ENCODE measurements around the gene RNF223. TPM values are rescaled to one million over a fixed set of nuclear protein-coding genes. Genes with fewer than 3 reads are reported as not detected.

RNF223 gene
- total and polyA plus RNA-seq, 2 of the 13 experiments (the other 11 are each of a cell fraction or from before 2014, with no cell fraction given): 0.03 TPM; not detected in 1

DNA sequence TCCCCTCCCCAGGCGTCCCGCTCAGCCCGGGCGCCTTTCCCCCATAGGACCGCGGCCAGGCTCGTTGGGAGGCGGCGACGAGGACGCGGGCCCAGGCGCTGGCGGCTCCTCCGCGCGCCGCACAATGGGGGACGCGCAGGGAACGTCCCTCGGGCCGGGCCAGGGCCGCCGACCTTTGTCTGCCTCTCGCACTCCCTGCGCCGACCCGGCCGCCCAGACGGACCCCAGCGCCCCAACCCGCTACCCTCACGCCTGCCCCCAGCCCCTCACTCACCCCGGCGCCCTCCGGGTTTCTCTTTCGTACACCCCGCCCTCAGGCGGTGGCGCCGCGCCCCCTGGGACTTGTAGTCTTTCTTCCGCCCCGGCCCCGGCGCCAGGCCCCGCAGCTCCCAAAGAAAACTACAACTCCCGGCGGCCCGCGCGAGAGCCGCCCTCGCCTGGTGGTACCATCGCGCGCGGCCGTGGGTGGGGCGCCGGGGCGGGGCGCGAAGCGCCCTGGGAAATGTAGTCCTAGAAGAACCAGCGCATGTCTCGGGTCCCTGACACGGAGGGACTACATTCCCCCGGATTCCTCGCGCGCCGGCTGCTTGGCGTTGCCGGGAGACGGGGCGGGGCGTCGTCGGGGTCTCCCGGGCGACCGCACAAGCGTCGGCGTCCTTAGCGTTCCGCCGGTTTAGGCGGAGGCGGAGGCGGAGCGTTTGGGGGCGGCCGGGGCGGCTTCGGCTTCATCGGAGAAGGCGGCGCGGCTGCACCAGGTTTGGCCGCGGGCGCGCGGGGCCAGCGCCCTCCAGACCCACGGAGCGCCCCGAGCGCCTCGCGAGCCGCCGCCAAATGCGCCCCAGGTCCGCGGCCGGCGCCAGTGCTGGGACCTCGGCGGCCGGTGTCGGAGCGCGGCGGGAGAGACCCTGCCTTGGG is 41.9 kb upstream of the RNF223 start, which contains the start of gene C1orf159 (continued):
- TF ChIP-seq BORCS8-MEF2B (CRISPR knock-in tag; IDR thresholded peaks at IDR 0.05) (no peak; the same call in 1 of the 2 replicates), ZNF510 (CRISPR knock-in tag; IDR thresholded peaks at IDR 0.05; ENCODE audit: low read depth) (no peak), PPARG (CRISPR knock-in tag; conservative IDR thresholded peaks at IDR 0.05) (0 out of 2 replicates have a peak, but pooled peaks have one; percentile 34), CEBPG (CRISPR knock-in tag; IDR thresholded peaks at IDR 0.05) (no peak), HIVEP1 (CRISPR knock-in tag; IDR thresholded peaks at IDR 0.05) (no peak), TAF1 (CRISPR knock-in tag; IDR thresholded peaks at IDR 0.05) (no peak), ZNF496 (CRISPR knock-in tag; IDR thresholded peaks at IDR 0.05; ENCODE audit: insufficient replicate concordance) (no peak), TRIM24 (CRISPR knock-in tag; IDR thresholded peaks at IDR 0.05) (no peak), ZNF367 (CRISPR knock-in tag; IDR thresholded peaks at IDR 0.05; ENCODE audit: borderline replicate concordance) (no peak), KDM5B (CRISPR knock-in tag; IDR thresholded peaks at IDR 0.05; ENCODE audit: borderline replicate concordance) (peak; percentile 52; the same call in 1 of the 2 replicates), EHMT2 (IDR thresholded peaks at IDR 0.05; ENCODE audit: borderline replicate concordance, low read depth, low read length) (no peak), ATF7 (IDR thresholded peaks at IDR 0.05) (no peak), ATF7 (CRISPR knock-in tag; IDR thresholded peaks at IDR 0.05) (no peak), ZBTB1 (CRISPR knock-in tag; IDR thresholded peaks at IDR 0.05; ENCODE audit: borderline replicate concordance) (no peak), ZNF839 (CRISPR knock-in tag; IDR thresholded peaks at IDR 0.05; ENCODE audit: borderline replicate concordance) (no peak), KMT2A (CRISPR knock-in tag; IDR thresholded peaks at IDR 0.05) (no peak), ZNF225 (CRISPR knock-in tag; IDR thresholded peaks at IDR 0.05) (no peak)
- TF ChIP-seq, protein P1, sequence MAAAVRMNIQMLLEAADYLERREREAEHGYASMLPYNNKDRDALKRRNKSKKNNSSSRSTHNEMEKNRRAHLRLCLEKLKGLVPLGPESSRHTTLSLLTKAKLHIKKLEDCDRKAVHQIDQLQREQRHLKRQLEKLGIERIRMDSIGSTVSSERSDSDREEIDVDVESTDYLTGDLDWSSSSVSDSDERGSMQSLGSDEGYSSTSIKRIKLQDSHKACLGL (CRISPR knock-in tag; IDR thresholded peaks at IDR 0.05): no peak
- TF ChIP-seq, protein P2, sequence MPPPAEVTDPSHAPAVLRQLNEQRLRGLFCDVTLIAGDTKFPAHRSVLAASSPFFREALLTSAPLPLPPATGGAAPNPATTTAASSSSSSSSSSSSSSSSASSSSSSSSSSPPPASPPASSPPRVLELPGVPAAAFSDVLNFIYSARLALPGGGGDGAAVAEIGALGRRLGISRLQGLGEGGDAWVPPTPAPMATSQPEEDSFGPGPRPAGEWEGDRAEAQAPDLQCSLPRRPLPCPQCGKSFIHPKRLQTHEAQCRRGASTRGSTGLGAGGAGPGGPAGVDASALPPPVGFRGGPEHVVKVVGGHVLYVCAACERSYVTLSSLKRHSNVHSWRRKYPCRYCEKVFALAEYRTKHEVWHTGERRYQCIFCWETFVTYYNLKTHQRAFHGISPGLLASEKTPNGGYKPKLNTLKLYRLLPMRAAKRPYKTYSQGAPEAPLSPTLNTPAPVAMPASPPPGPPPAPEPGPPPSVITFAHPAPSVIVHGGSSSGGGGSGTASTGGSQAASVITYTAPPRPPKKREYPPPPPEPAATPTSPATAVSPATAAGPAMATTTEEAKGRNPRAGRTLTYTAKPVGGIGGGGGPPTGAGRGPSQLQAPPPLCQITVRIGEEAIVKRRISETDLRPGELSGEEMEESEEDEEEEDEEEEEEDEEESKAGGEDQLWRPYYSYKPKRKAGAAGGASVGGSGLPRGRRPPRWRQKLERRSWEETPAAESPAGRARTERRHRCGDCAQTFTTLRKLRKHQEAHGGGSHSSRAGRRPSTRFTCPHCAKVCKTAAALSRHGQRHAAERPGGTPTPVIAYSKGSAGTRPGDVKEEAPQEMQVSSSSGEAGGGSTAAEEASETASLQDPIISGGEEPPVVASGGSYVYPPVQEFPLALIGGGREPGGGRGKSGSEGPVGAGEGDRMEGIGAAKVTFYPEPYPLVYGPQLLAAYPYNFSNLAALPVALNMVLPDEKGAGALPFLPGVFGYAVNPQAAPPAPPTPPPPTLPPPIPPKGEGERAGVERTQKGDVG (CRISPR knock-in tag; IDR thresholded peaks at IDR 0.05; ENCODE audit: borderline replicate concordance): no peak
- TF ChIP-seq, protein P3, sequence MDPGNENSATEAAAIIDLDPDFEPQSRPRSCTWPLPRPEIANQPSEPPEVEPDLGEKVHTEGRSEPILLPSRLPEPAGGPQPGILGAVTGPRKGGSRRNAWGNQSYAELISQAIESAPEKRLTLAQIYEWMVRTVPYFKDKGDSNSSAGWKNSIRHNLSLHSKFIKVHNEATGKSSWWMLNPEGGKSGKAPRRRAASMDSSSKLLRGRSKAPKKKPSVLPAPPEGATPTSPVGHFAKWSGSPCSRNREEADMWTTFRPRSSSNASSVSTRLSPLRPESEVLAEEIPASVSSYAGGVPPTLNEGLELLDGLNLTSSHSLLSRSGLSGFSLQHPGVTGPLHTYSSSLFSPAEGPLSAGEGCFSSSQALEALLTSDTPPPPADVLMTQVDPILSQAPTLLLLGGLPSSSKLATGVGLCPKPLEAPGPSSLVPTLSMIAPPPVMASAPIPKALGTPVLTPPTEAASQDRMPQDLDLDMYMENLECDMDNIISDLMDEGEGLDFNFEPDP (CRISPR knock-in tag; conservative IDR thresholded peaks at IDR 0.05): no peak
- TF ChIP-seq, protein P4, sequence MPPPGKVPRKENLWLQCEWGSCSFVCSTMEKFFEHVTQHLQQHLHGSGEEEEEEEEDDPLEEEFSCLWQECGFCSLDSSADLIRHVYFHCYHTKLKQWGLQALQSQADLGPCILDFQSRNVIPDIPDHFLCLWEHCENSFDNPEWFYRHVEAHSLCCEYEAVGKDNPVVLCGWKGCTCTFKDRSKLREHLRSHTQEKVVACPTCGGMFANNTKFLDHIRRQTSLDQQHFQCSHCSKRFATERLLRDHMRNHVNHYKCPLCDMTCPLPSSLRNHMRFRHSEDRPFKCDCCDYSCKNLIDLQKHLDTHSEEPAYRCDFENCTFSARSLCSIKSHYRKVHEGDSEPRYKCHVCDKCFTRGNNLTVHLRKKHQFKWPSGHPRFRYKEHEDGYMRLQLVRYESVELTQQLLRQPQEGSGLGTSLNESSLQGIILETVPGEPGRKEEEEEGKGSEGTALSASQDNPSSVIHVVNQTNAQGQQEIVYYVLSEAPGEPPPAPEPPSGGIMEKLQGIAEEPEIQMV (CRISPR knock-in tag; IDR thresholded peaks at IDR 0.05; ENCODE audit: low read depth): no peak
- TF ChIP-seq, protein P5, sequence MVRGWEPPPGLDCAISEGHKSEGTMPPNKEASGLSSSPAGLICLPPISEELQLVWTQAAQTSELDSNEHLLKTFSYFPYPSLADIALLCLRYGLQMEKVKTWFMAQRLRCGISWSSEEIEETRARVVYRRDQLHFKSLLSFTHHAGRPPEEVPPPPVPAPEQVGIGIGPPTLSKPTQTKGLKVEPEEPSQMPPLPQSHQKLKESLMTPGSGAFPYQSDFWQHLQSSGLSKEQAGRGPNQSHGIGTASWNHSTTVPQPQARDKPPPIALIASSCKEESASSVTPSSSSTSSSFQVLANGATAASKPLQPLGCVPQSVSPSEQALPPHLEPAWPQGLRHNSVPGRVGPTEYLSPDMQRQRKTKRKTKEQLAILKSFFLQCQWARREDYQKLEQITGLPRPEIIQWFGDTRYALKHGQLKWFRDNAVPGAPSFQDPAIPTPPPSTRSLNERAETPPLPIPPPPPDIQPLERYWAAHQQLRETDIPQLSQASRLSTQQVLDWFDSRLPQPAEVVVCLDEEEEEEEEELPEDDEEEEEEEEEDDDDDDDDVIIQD (CRISPR knock-in tag; IDR thresholded peaks at IDR 0.05; ENCODE audit: low read depth): no peak

Measured in HepG2 (cell line).